GM23338 (cell line): ENCODE measurements around the gene SIPA1.

ENCODE experiments used
- CTCF ChIP-seq, 2 experiments: fragments of 200-600 bp in 1 of 2; sonication (generic) in 1 of 2; conservative IDR thresholded peaks; 2 replicates each; pipeline versions ENCODE4 v1.5.1 to v1.6.1; 2016 to 2017; ENCODE audit warnings: antibody characterized with exemption in 2 of 2, low read depth in 2 of 2, mild to moderate bottlenecking in 2 of 2, moderate library complexity in 1 of 2
- EZH2 ChIP-seq: fragments of 200-600 bp; sonication (generic); IDR thresholded peaks from one replicate; pipeline ENCODE4 v1.8.0; 2017; ENCODE audit warnings: antibody characterized with exemption, mild to moderate bottlenecking, low read depth; ENCODE audit not compliant: unreplicated experiment
- JUNB ChIP-seq: IDR thresholded peaks from one replicate; pipeline ENCODE4 v1.6.1; 2016; ENCODE audit warnings: antibody characterized with exemption; ENCODE audit not compliant: unreplicated experiment
- REST ChIP-seq: IDR thresholded peaks from one replicate; pipeline ENCODE4 v1.6.1; 2018; ENCODE audit warnings: antibody characterized with exemption; ENCODE audit not compliant: unreplicated experiment

GRCh38 chr11:65617136-65617850 lies 20.6 kb upstream of the SIPA1 start:
- TF ChIP-seq REST (no peak), CTCF (conservative IDR thresholded peaks at IDR 0.05; ENCODE audit: low read depth in 2 of 2) (no peak), EZH2 (no peak), JUNB (no peak)
